ENCODE results near the gene AKIP1. TPM values are rescaled to one million over a fixed set of nuclear protein-coding genes. Genes with fewer than 3 reads are reported as not detected.

Gene AKIP1
- total RNA-seq, 1 donor from 2014 or later, result 23.0 TPM

GRCh38 chr11:8914661-8915018 lies 3.7 kb downstream of the AKIP1 start:
- no peaks in the 10 kb centered on the region for H3K9me3 ChIP-seq (ENCODE audit: control insufficient read depth in 3 of 3, low read length in 3 of 3)
- H3K27me3 ChIP-seq (ENCODE audit: control insufficient read depth in 3 of 3, insufficient read depth in 3 of 3, low read length in 3 of 3), result no peaks in the 10 kb centered on the region
- H3K36me3 ChIP-seq (ENCODE audit: control insufficient read depth in 3 of 3, insufficient read depth in 3 of 3, low read length in 3 of 3), result peaks cover 11 to 26% (median 22%) of the 10 kb centered on the region in 3 donors
- peak overlapping the region in 1 of 3 donors; percentile 34 for H3K9ac ChIP-seq (ENCODE audit: low read depth in 1 of 3, low read length in 3 of 3)
- H3K4me3 ChIP-seq (ENCODE audit: low read length in 3 of 3), result peak overlapping the region in 1 of 3 donors; percentile 2
- H3K27ac ChIP-seq (ENCODE audit: low read depth, low read length), result no peak overlapping the region
- H3K4me1 ChIP-seq (ENCODE audit: control insufficient read depth in 3 of 3, insufficient read depth in 3 of 3, low read length in 3 of 3), result peaks cover 19 to 42% (median 22%) of the 10 kb centered on the region in 3 donors

GRCh38 chr11:8917157-8917825 lies 6.3 kb downstream of the AKIP1 start:
- Histone ChIP-seq H3K27ac (ENCODE audit: low read depth, low read length) (peak overlapping the region; percentile 58), H3K27me3 (ENCODE audit: control insufficient read depth in 3 of 3, insufficient read depth in 3 of 3, low read length in 3 of 3) (no peaks in the 10 kb centered on the region), H3K4me3 (ENCODE audit: low read length in 3 of 3) (peak overlapping the region in 2 of 3 donors; percentile 12 to 20), H3K9me3 (ENCODE audit: control insufficient read depth in 3 of 3, low read length in 3 of 3) (no peaks in the 10 kb centered on the region), H3K36me3 (ENCODE audit: control insufficient read depth in 3 of 3, insufficient read depth in 3 of 3, low read length in 3 of 3) (peaks cover 30 to 45% (median 39%) of the 10 kb centered on the region in 3 donors), H3K4me1 (ENCODE audit: control insufficient read depth in 3 of 3, insufficient read depth in 3 of 3, low read length in 3 of 3) (peaks cover 10 to 30% (median 22%) of the 10 kb centered on the region in 3 donors), H3K9ac (ENCODE audit: low read depth in 1 of 3, low read length in 3 of 3) (peak overlapping the region in 2 of 3 donors; percentile 11 to 21)

GRCh38 chr11:8922691-8923090 lies 11.7 kb downstream of the AKIP1 start:
- Histone ChIP-seq H3K27ac (ENCODE audit: low read depth, low read length) (no peak overlapping the region), H3K4me3 (ENCODE audit: low read length in 3 of 3) (no peak overlapping the region), H3K27me3 (ENCODE audit: control insufficient read depth in 3 of 3, insufficient read depth in 3 of 3, low read length in 3 of 3) (no peaks in the 10 kb centered on the region), H3K4me1 (ENCODE audit: control insufficient read depth in 3 of 3, insufficient read depth in 3 of 3, low read length in 3 of 3) (no peaks in the 10 kb centered on the region), H3K9me3 (ENCODE audit: control insufficient read depth in 3 of 3, low read length in 3 of 3) (no peaks in the 10 kb centered on the region), H3K36me3 (ENCODE audit: control insufficient read depth in 3 of 3, insufficient read depth in 3 of 3, low read length in 3 of 3) (peaks cover 25 to 48% (median 32%) of the 10 kb centered on the region in 3 donors), H3K9ac (ENCODE audit: low read depth in 1 of 3, low read length in 3 of 3) (no peak overlapping the region)

GRCh38 chr11:8925711-8926110 lies 14.7 kb downstream of the AKIP1 start:
- Histone ChIP-seq H3K27ac (ENCODE audit: low read depth, low read length) (no peak overlapping the region), H3K36me3 (ENCODE audit: control insufficient read depth in 3 of 3, insufficient read depth in 3 of 3, low read length in 3 of 3) (peaks cover 6 to 27% (median 19%) of the 10 kb centered on the region in 3 donors), H3K9me3 (ENCODE audit: control insufficient read depth in 3 of 3, low read length in 3 of 3) (no peaks in the 10 kb centered on the region), H3K27me3 (ENCODE audit: control insufficient read depth in 3 of 3, insufficient read depth in 3 of 3, low read length in 3 of 3) (no peaks in the 10 kb centered on the region), H3K9ac (ENCODE audit: low read depth in 1 of 3, low read length in 3 of 3) (no peak overlapping the region), H3K4me1 (ENCODE audit: control insufficient read depth in 3 of 3, insufficient read depth in 3 of 3, low read length in 3 of 3) (no peaks in the 10 kb centered on the region), H3K4me3 (ENCODE audit: low read length in 3 of 3) (no peak overlapping the region)

GRCh38 chr11:8926236-8926635 lies 15.2 kb downstream of the AKIP1 start:
- Histone ChIP-seq H3K27me3 (ENCODE audit: control insufficient read depth in 3 of 3, insufficient read depth in 3 of 3, low read length in 3 of 3) (no peaks in the 10 kb centered on the region), H3K9ac (ENCODE audit: low read depth in 1 of 3, low read length in 3 of 3) (no peak overlapping the region), H3K4me1 (ENCODE audit: control insufficient read depth in 3 of 3, insufficient read depth in 3 of 3, low read length in 3 of 3) (no peaks in the 10 kb centered on the region), H3K27ac (ENCODE audit: low read depth, low read length) (no peak overlapping the region), H3K36me3 (ENCODE audit: control insufficient read depth in 3 of 3, insufficient read depth in 3 of 3, low read length in 3 of 3) (peaks cover 6 to 22% (median 14%) of the 10 kb centered on the region in 3 donors), H3K9me3 (ENCODE audit: control insufficient read depth in 3 of 3, low read length in 3 of 3) (no peaks in the 10 kb centered on the region), H3K4me3 (ENCODE audit: low read length in 3 of 3) (no peak overlapping the region)

GRCh38 chr11:8927233-8927632 lies 16.2 kb downstream of the AKIP1 start:
- H3K36me3 ChIP-seq (ENCODE audit: control insufficient read depth in 3 of 3, insufficient read depth in 3 of 3, low read length in 3 of 3), result peaks cover 0 to 13% (median 7%) of the 10 kb centered on the region in 3 donors
- no peaks in the 10 kb centered on the region for H3K4me1 ChIP-seq (ENCODE audit: control insufficient read depth in 3 of 3, insufficient read depth in 3 of 3, low read length in 3 of 3)
- no peaks in the 10 kb centered on the region for H3K9me3 ChIP-seq (ENCODE audit: control insufficient read depth in 3 of 3, low read length in 3 of 3)
- no peak overlapping the region for H3K9ac ChIP-seq (ENCODE audit: low read depth in 1 of 3, low read length in 3 of 3)
- no peaks in the 10 kb centered on the region for H3K27me3 ChIP-seq (ENCODE audit: control insufficient read depth in 3 of 3, insufficient read depth in 3 of 3, low read length in 3 of 3)
- H3K4me3 ChIP-seq (ENCODE audit: low read length in 3 of 3), result no peak overlapping the region
- H3K27ac ChIP-seq (ENCODE audit: low read depth, low read length), result no peak overlapping the region

GRCh38 chr11:8928205-8928604 lies 17.2 kb downstream of the AKIP1 start:
- Histone ChIP-seq H3K4me1 (ENCODE audit: control insufficient read depth in 3 of 3, insufficient read depth in 3 of 3, low read length in 3 of 3) (no peaks in the 10 kb centered on the region), H3K27ac (ENCODE audit: low read depth, low read length) (no peak overlapping the region), H3K9ac (ENCODE audit: low read depth in 1 of 3, low read length in 3 of 3) (no peak overlapping the region), H3K36me3 (ENCODE audit: control insufficient read depth in 3 of 3, insufficient read depth in 3 of 3, low read length in 3 of 3) (peaks cover 0 to 5% (median 0%) of the 10 kb centered on the region in 3 donors), H3K27me3 (ENCODE audit: control insufficient read depth in 3 of 3, insufficient read depth in 3 of 3, low read length in 3 of 3) (no peaks in the 10 kb centered on the region), H3K9me3 (ENCODE audit: control insufficient read depth in 3 of 3, low read length in 3 of 3) (no peaks in the 10 kb centered on the region), H3K4me3 (ENCODE audit: low read length in 3 of 3) (no peak overlapping the region)

GRCh38 chr11:8928981-8929615 lies 18.1 kb downstream of the AKIP1 start:
- Histone ChIP-seq H3K9me3 (ENCODE audit: control insufficient read depth in 3 of 3, low read length in 3 of 3) (no peaks in the 10 kb centered on the region), H3K9ac (ENCODE audit: low read depth in 1 of 3, low read length in 3 of 3) (no peak overlapping the region), H3K27ac (ENCODE audit: low read depth, low read length) (no peak overlapping the region), H3K36me3 (ENCODE audit: control insufficient read depth in 3 of 3, insufficient read depth in 3 of 3, low read length in 3 of 3) (peaks cover 0 to 4% (median 0%) of the 10 kb centered on the region in 3 donors), H3K4me1 (ENCODE audit: control insufficient read depth in 3 of 3, insufficient read depth in 3 of 3, low read length in 3 of 3) (no peaks in the 10 kb centered on the region), H3K27me3 (ENCODE audit: control insufficient read depth in 3 of 3, insufficient read depth in 3 of 3, low read length in 3 of 3) (no peaks in the 10 kb centered on the region), H3K4me3 (ENCODE audit: low read length in 3 of 3) (no peak overlapping the region)

GRCh38 chr11:8930456-8931175 lies 19.6 kb downstream of the AKIP1 start:
- H3K36me3 ChIP-seq (ENCODE audit: control insufficient read depth in 3 of 3, insufficient read depth in 3 of 3, low read length in 3 of 3), result no peaks in the 10 kb centered on the region
- H3K4me1 ChIP-seq (ENCODE audit: control insufficient read depth in 3 of 3, insufficient read depth in 3 of 3, low read length in 3 of 3), result no peaks in the 10 kb centered on the region
- no peak overlapping the region for H3K27ac ChIP-seq (ENCODE audit: low read depth, low read length)
- H3K9me3 ChIP-seq (ENCODE audit: control insufficient read depth in 3 of 3, low read length in 3 of 3), result no peaks in the 10 kb centered on the region
- no peak overlapping the region for H3K4me3 ChIP-seq (ENCODE audit: low read length in 3 of 3)
- no peaks in the 10 kb centered on the region for H3K27me3 ChIP-seq (ENCODE audit: control insufficient read depth in 3 of 3, insufficient read depth in 3 of 3, low read length in 3 of 3)
- H3K9ac ChIP-seq (ENCODE audit: low read depth in 1 of 3, low read length in 3 of 3), result no peak overlapping the region

Data from skeletal muscle tissue (tissue), 4 donors.